Mesendoderm (in vitro differentiated cells): ENCODE data around the gene TLR6.
A peak's percentile ranks its signal among the peaks of the same experiment; 100 is the strongest.

Experiments used
- DNase-seq: peaks from one replicate; pipeline ENCODE4 v3.0.0; 2013
- H2AK5ac ChIP-seq: 2 replicates; pipeline ENCODE4 v1.6.1; 2013; ENCODE audit warnings: low read length, inconsistent platforms
- H2BK120ac ChIP-seq: 2 replicates; pipeline ENCODE4 v1.6.1; 2013; ENCODE audit warnings: low read depth, mild to moderate bottlenecking, low read length, moderate library complexity, mixed read lengths
- H2BK15ac ChIP-seq: replicated peaks from 2 replicates; pipeline ENCODE4 v1.6.1; 2013; ENCODE audit warnings: low read depth, mild to moderate bottlenecking, moderate library complexity
- H2BK5ac ChIP-seq: 2 replicates; pipeline ENCODE4 v1.6.1; 2013; ENCODE audit warnings: low read length, inconsistent platforms
- H3K18ac ChIP-seq: 2 replicates; pipeline ENCODE4 v1.6.1; 2013; ENCODE audit warnings: mild to moderate bottlenecking, low read length, mixed read lengths
- H3K23ac ChIP-seq: one replicate; pipeline ENCODE4 v1.6.1; 2013; ENCODE audit warnings: low read length
- H3K27ac ChIP-seq: 2 replicates; pipeline ENCODE4 v1.5.1; 2013; ENCODE audit warnings: low read depth, mild to moderate bottlenecking, inconsistent platforms, low read length, moderate library complexity
- H3K27me3 ChIP-seq: 2 replicates; pipeline ENCODE4 v1.6.1; 2013; ENCODE audit warnings: low read length, control low read depth, mild to moderate bottlenecking, inconsistent platforms; ENCODE audit not compliant: insufficient read depth, poor library complexity
- H3K36me3 ChIP-seq: 2 replicates; pipeline ENCODE4 v1.6.1; 2013; ENCODE audit warnings: low read length, inconsistent platforms; ENCODE audit not compliant: control insufficient read depth, insufficient read depth
- H3K4ac ChIP-seq: one replicate; pipeline ENCODE4 v1.6.1; 2013; ENCODE audit warnings: low read depth, mild to moderate bottlenecking, low read length, moderate library complexity
- H3K4me1 ChIP-seq: 2 replicates; pipeline ENCODE4 v1.6.1; 2013; ENCODE audit warnings: low read depth, low read length, inconsistent platforms; ENCODE audit not compliant: control insufficient read depth
- H3K4me2 ChIP-seq: 2 replicates; pipeline ENCODE4 v1.6.1; 2013; ENCODE audit warnings: low read length
- H3K4me3 ChIP-seq: 2 replicates; pipeline ENCODE4 v1.5.1; 2013; ENCODE audit warnings: mild to moderate bottlenecking, low read length
- H3K56ac ChIP-seq: one replicate; pipeline ENCODE4 v1.6.1; 2013; ENCODE audit warnings: low read length
- H3K79me1 ChIP-seq: 2 replicates; pipeline ENCODE4 v1.6.1; 2013; ENCODE audit warnings: low read length, inconsistent platforms
- H3K79me2 ChIP-seq: 2 replicates; pipeline ENCODE4 v1.6.1; 2013; ENCODE audit warnings: mild to moderate bottlenecking, low read length; ENCODE audit not compliant: control insufficient read depth, insufficient read depth
- H3K9ac ChIP-seq: 2 replicates; pipeline ENCODE4 v1.6.1; 2013; ENCODE audit warnings: low read length, inconsistent platforms
- H4K5ac ChIP-seq: one replicate; pipeline ENCODE4 v1.6.1; 2013; ENCODE audit warnings: low read length
- H4K8ac ChIP-seq: one replicate; pipeline ENCODE4 v1.6.1; 2013; ENCODE audit warnings: low read depth, mild to moderate bottlenecking, control low read depth, low read length, moderate library complexity
- WGBS: extraction: QIAGEN DNeasy Blood & Tissue Kit; methylation state at CpG from one replicate; pipeline ENCODE4 v1.1.7; 2013; ENCODE audit warnings: low lambda C conversion rate, missing lambda C conversion rate; ENCODE audit not compliant: insufficient coverage; ENCODE audit errors: extremely low coverage; 5-methylcytosine and 5-hydroxymethylcytosine counted together
- small RNA-seq: library from polyadenylated mRNA; stranded (forward); fragments of <200 nt; extraction: miRNeasy Mini kit (QIAGEN cat#:217004); gene quantifications from one replicate; pipeline ENCODE3, GENCODE V24; 2013; ENCODE audit not compliant: insufficient read depth

Gene TLR6

GRCh38 chr4:38774181-38774955 is 82.2 kb downstream of the TLR6 start:
- 100% methylated on average over 3 of the region's 8 CpGs for WGBS
- Histone ChIP-seq H3K4me2 (no peak overlapping the region), H3K27me3 (no peaks in the 10 kb centered on the region), H3K4me1 (no peaks in the 10 kb centered on the region), H3K9ac (no peak overlapping the region), H3K23ac (no peak overlapping the region), H3K79me2 (no peaks in the 10 kb centered on the region), H3K4me3 (no peak overlapping the region), H4K8ac (no peak overlapping the region), H2BK120ac (no peak overlapping the region), H2BK15ac (no peak overlapping the region), H3K4ac (no peak overlapping the region), H3K56ac (no peak overlapping the region), H3K27ac (no peak overlapping the region), H3K36me3 (no peaks in the 10 kb centered on the region), H2BK5ac (no peak overlapping the region), H3K18ac (no peak overlapping the region), H4K5ac (no peak overlapping the region), H2AK5ac (no peak overlapping the region), H3K79me1 (no peaks in the 10 kb centered on the region)
- no peak for DNase-seq

Small RNAs within 50 kb of the gene (small RNA-seq; reads per million reads assigned to genes)
- gene MIR574, result 31.0 reads per million, percentile 93 among the genes with 10 or more reads in this experiment
